Natural killer cell (primary cell): Measurements from ENCODE around the gene TRPM5. TPM values are rescaled to one million over a fixed set of nuclear protein-coding genes. Genes with fewer than 3 reads are reported as not detected.

Source experiments
- ATAC-seq, 3 donors: fragments of 150-1000 bp in 2 of 3; fragments of 200-7000 bp in 1 of 3; cut with Tn5 transposase; 1 replicate in 1 of 3; 2 replicates in 2 of 3; pipeline ENCODE4 v1.10.0; 2021; ENCODE audit warnings: mild to moderate bottlenecking in 2 of 3, moderate library complexity in 2 of 3
- DNase-seq, 2 donors: peaks; one replicate each; pipeline versions ENCODE4 v3.0.0 to v3.0.0-alpha.2; 2013 to 2021; ENCODE audit warnings: mixed read lengths in 1 of 2
- H3K27ac ChIP-seq: one replicate; pipeline ENCODE4 v1.5.1; 2013; ENCODE audit warnings: mild to moderate bottlenecking, low read length
- H3K27me3 ChIP-seq: one replicate; pipeline ENCODE4 v1.6.1; 2013; ENCODE audit warnings: low read length; ENCODE audit not compliant: control insufficient read depth, insufficient read depth
- H3K36me3 ChIP-seq: one replicate; pipeline ENCODE4 v1.6.1; 2013; ENCODE audit warnings: low read length; ENCODE audit not compliant: control insufficient read depth, insufficient read depth
- H3K4me1 ChIP-seq: one replicate; pipeline ENCODE4 v1.6.1; 2013; ENCODE audit warnings: low read length; ENCODE audit not compliant: control insufficient read depth, insufficient read depth
- H3K4me3 ChIP-seq: one replicate; pipeline ENCODE4 v1.5.1; 2013; ENCODE audit warnings: low read length
- H3K9me3 ChIP-seq: one replicate; pipeline ENCODE4 v1.6.1; 2013; ENCODE audit warnings: low read length; ENCODE audit not compliant: control insufficient read depth, insufficient read depth
- H3K27ac Mint-ChIP-seq, 2 donors: one replicate each; pipeline ENCODE4 v1.8.0; 2022; ENCODE audit warnings: mild to moderate bottlenecking in 2 of 2, mixed read lengths in 2 of 2, moderate library complexity in 1 of 2
- H3K27me3 Mint-ChIP-seq, 2 donors: one replicate each; pipeline ENCODE4 v1.8.0; 2022; ENCODE audit warnings: low read depth in 2 of 2, mixed read lengths in 2 of 2
- H3K36me3 Mint-ChIP-seq: one replicate; pipeline ENCODE4 v1.8.0; 2022; ENCODE audit warnings: mixed read lengths
- H3K4me1 Mint-ChIP-seq, 2 donors: one replicate each; pipeline ENCODE4 v1.8.0; 2022; ENCODE audit warnings: mixed read lengths in 2 of 2
- H3K4me3 Mint-ChIP-seq: one replicate; pipeline ENCODE4 v1.8.0; 2022; ENCODE audit warnings: mild to moderate bottlenecking, moderate library complexity, mixed read lengths
- H3K9me3 Mint-ChIP-seq, 2 donors: one replicate each; pipeline ENCODE4 v1.8.0; 2022; ENCODE audit warnings: mixed read lengths in 2 of 2
- WGBS: methylation state at CpG from one replicate; pipeline ENCODE4 v1.1.7; 2013; ENCODE audit warnings: missing lambda C conversion rate; ENCODE audit not compliant: insufficient coverage; 5-methylcytosine and 5-hydroxymethylcytosine counted together
- intact Hi-C: fragments of 100-400 bp; cut with micrococcal nuclease; formaldehyde crosslinking; loops from one replicate; pipeline ENCODE4 v1.14.2; 2022
- total RNA-seq, 4 donors: library from RNA; stranded (reverse); fragments of 120-200 nt in 1 of 4; gene quantifications; one replicate each; pipeline versions ENCODE4 v1.2.3 to v1.2.4, GENCODE V29; 2013 to 2022
- TF ChIP-seq, protein P1 (sequence below): fragments of 200-600 bp; IDR thresholded peaks from one replicate; pipeline ENCODE4 v1.8.0; 2022; ENCODE audit warnings: antibody characterized with exemption

Gene TRPM5
- total RNA-seq, 3 donors from 2014 or later (not counting 1 experiment from before 2014, with no cell fraction given), result not detected

DNA sequence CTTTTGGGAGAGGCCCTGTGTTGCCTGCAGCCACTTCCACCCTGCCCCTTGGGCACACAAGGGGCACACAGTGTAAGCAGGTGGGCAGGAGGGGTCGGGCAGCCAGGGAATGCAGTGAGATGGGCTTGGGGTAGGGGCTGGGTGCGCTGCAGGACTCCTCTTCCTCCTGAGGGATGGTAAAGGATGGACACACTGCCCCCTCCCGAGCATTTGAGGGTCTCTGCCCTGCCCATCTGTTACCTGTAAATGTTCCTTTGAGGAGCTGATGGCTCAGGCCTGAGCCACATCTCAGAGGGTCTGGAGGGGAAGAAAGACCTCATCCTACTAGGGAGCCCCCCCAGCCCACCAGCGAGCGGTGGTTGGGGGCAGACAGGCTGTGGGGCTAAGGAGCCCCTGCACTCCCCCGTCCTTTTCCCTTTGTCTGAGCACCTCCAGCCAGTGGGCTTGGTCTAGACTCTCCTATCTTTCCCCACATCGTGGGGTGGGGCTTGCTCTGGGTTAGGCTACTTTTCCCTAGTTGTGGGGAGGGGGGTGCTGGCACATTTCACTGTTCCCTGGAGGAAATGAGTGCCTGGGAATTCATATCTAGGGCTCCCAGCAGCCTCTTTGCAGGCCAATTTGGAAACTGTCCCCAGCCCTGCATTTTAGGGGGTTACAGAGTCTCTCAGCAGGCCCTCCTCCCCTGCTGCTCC is 45.5 kb downstream of the TRPM5 start:
- Histone ChIP-seq H3K4me3 (no peak overlapping the region), H3K36me3 (peaks cover 49% of the 10 kb centered on the region), H3K9me3 (no peaks in the 10 kb centered on the region), H3K4me1 (peaks cover 41% of the 10 kb centered on the region), H3K27ac (peak overlapping the region; percentile 98), H3K27me3 (no peaks in the 10 kb centered on the region)
- Mint-ChIP-seq H3K4me3 (peak overlapping the region; percentile 98), H3K27ac (peak overlapping the region; percentile 86 to 92), H3K36me3 (no peaks in the 10 kb centered on the region), H3K4me1 (peaks cover 16 to 20% of the 10 kb centered on the region in 2 donors), H3K27me3 (no peaks in the 10 kb centered on the region), H3K9me3 (no peaks in the 10 kb centered on the region)
- WGBS, result 73% methylated on average over 5 of the region's 7 CpGs
- ATAC-seq (no peak), DNase-seq (no peak)
- TF ChIP-seq, protein P1, sequence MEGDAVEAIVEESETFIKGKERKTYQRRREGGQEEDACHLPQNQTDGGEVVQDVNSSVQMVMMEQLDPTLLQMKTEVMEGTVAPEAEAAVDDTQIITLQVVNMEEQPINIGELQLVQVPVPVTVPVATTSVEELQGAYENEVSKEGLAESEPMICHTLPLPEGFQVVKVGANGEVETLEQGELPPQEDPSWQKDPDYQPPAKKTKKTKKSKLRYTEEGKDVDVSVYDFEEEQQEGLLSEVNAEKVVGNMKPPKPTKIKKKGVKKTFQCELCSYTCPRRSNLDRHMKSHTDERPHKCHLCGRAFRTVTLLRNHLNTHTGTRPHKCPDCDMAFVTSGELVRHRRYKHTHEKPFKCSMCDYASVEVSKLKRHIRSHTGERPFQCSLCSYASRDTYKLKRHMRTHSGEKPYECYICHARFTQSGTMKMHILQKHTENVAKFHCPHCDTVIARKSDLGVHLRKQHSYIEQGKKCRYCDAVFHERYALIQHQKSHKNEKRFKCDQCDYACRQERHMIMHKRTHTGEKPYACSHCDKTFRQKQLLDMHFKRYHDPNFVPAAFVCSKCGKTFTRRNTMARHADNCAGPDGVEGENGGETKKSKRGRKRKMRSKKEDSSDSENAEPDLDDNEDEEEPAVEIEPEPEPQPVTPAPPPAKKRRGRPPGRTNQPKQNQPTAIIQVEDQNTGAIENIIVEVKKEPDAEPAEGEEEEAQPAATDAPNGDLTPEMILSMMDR, result no peak
- intact Hi-C loops, result no loop called here

DNA sequence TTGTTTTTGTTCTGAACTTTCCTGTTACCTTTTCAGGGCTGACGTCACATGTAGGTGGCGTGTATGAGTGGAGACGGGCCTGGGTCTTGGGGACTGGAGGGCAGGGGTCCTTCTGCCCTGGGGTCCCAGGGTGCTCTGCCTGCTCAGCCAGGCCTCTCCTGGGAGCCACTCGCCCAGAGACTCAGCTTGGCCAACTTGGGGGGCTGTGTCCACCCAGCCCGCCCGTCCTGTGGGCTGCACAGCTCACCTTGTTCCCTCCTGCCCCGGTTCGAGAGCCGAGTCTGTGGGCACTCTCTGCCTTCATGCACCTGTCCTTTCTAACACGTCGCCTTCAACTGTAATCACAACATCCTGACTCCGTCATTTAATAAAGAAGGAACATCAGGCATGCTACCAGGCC is 47.3 kb downstream of the TRPM5 start:
- H3K4me3 ChIP-seq, result no peak overlapping the region
- H3K27ac ChIP-seq, result no peak overlapping the region
- Mint-ChIP-seq H3K4me3 (no peak overlapping the region), H3K27me3 (no peaks in the 10 kb centered on the region), H3K27ac (peak overlapping the region; percentile 73 to 76), H3K36me3 (no peaks in the 10 kb centered on the region), H3K4me1 (peaks cover 16 to 22% of the 10 kb centered on the region in 2 donors), H3K9me3 (no peaks in the 10 kb centered on the region)
- peaks cover 32% of the 10 kb centered on the region for H3K36me3 ChIP-seq
- no peak for ATAC-seq
- intact Hi-C loops, result no loop called here
- WGBS, result 99% methylated on average over 12 of the region's 12 CpGs
- no peak for DNase-seq
- TF ChIP-seq, protein P1, result no peak
- H3K4me1 ChIP-seq, result peaks cover 55% of the 10 kb centered on the region
- no peaks in the 10 kb centered on the region for H3K9me3 ChIP-seq
- H3K27me3 ChIP-seq, result no peaks in the 10 kb centered on the region

DNA sequence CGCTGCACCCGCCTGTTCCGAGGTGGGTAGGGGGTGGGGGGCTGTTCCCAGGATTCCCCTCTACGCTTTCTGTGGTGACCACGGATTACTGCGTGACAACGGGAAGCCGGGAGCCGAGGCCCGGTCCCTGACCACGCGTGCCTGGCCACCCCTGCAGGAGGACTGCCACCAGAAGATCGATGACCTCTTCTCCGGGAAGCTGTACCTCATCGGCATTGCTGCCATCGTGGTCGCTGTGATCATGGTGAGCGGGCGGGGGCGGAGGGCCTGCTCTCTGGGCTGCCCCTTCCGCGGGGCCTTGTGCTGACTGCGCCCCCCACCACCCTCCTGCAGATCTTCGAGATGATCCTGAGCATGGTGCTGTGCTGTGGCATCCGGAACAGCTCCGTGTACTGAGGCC is 47.8 kb downstream of the TRPM5 start:
- peaks cover 14 to 24% of the 10 kb centered on the region in 2 donors for H3K4me1 Mint-ChIP-seq
- no peaks in the 10 kb centered on the region for H3K27me3 Mint-ChIP-seq
- no peaks in the 10 kb centered on the region for H3K9me3 Mint-ChIP-seq
- TF ChIP-seq, protein P1, result no peak
- ATAC-seq (no peak), DNase-seq (no peak)
- H3K4me3 ChIP-seq, result no peak overlapping the region
- no peaks in the 10 kb centered on the region for H3K36me3 Mint-ChIP-seq
- no peaks in the 10 kb centered on the region for H3K9me3 ChIP-seq
- H3K27ac Mint-ChIP-seq, result peak overlapping the region in 1 of 2 donors; percentile 73
- intact Hi-C loops, result no loop called here
- H3K4me1 ChIP-seq, result peaks cover 55% of the 10 kb centered on the region
- H3K27me3 ChIP-seq, result no peaks in the 10 kb centered on the region
- H3K27ac ChIP-seq, result no peak overlapping the region
- peaks cover 36% of the 10 kb centered on the region for H3K36me3 ChIP-seq
- H3K4me3 Mint-ChIP-seq, result no peak overlapping the region
- 97% methylated on average over 26 of the region's 26 CpGs for WGBS

DNA sequence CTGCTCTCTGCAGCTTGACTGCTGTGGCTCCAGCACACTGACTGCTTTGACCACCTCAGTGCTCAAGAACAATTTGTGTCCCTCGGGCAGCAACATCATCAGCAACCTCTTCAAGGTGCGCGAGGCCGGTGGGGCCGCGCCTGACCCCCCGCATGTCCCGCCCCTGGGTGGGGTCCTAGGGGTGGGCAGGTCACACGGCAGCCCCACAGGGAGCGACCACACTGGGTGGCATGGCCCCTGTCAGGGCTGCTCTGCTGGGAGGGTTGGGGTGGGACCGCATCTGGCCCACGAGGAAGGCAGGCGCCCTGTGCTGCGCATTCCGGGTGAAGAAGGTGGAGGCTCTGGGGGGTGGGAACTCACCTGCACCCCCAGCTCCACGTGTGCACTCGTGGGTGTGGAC is 48.5 kb downstream of the TRPM5 start:
- H3K36me3 Mint-ChIP-seq, result no peaks in the 10 kb centered on the region
- Histone ChIP-seq H3K27ac (no peak overlapping the region), H3K4me3 (no peak overlapping the region), H3K36me3 (peaks cover 38% of the 10 kb centered on the region), H3K9me3 (no peaks in the 10 kb centered on the region), H3K27me3 (no peaks in the 10 kb centered on the region), H3K4me1 (peaks cover 56% of the 10 kb centered on the region)
- no peak for DNase-seq
- peaks cover 10 to 20% of the 10 kb centered on the region in 2 donors for H3K4me1 Mint-ChIP-seq
- TF ChIP-seq, protein P1, result no peak
- intact Hi-C loops, result no loop called here
- H3K27ac Mint-ChIP-seq, result no peak overlapping the region
- no peaks in the 10 kb centered on the region for H3K9me3 Mint-ChIP-seq
- no peaks in the 10 kb centered on the region for H3K27me3 Mint-ChIP-seq
- 91% methylated on average over 17 of the region's 17 CpGs for WGBS
- ATAC-seq, result no peak
- H3K4me3 Mint-ChIP-seq, result no peak overlapping the region
